ENCODE data around the gene TP53I13.

DNA sequence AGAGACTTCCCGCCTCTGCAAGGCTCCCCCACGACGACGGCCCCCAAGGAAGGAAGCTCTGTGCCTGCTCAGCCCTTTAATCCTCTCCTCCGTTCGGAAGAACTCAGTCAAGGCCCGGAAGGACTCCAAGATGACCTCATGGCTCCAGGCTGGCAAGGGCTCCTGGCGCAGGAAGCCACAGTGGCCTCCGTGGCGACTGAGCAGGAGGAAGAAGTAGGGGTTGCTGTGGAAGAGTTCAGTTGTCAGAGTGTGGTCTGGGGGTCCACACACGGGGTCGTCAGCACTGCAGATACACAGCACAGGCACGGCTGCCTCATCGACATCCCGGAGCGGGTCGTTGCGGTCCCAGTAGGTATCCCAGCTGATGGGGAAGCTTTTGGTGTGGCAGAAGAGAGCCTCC is 5.9 kb upstream of the TP53I13 start:
- TF ChIP-seq TCF7L2 (IDR thresholded peaks at IDR 0.05; ENCODE audit: low read depth, low read length) (no peak), SIN3A (IDR thresholded peaks at IDR 0.05; ENCODE audit: borderline replicate concordance, insufficient read depth, low read depth, low read length) (no peak)
- TF ChIP-seq, protein P1, sequence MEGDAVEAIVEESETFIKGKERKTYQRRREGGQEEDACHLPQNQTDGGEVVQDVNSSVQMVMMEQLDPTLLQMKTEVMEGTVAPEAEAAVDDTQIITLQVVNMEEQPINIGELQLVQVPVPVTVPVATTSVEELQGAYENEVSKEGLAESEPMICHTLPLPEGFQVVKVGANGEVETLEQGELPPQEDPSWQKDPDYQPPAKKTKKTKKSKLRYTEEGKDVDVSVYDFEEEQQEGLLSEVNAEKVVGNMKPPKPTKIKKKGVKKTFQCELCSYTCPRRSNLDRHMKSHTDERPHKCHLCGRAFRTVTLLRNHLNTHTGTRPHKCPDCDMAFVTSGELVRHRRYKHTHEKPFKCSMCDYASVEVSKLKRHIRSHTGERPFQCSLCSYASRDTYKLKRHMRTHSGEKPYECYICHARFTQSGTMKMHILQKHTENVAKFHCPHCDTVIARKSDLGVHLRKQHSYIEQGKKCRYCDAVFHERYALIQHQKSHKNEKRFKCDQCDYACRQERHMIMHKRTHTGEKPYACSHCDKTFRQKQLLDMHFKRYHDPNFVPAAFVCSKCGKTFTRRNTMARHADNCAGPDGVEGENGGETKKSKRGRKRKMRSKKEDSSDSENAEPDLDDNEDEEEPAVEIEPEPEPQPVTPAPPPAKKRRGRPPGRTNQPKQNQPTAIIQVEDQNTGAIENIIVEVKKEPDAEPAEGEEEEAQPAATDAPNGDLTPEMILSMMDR (IDR thresholded peaks at IDR 0.05), result no peak
- TF ChIP-seq, protein P2, sequence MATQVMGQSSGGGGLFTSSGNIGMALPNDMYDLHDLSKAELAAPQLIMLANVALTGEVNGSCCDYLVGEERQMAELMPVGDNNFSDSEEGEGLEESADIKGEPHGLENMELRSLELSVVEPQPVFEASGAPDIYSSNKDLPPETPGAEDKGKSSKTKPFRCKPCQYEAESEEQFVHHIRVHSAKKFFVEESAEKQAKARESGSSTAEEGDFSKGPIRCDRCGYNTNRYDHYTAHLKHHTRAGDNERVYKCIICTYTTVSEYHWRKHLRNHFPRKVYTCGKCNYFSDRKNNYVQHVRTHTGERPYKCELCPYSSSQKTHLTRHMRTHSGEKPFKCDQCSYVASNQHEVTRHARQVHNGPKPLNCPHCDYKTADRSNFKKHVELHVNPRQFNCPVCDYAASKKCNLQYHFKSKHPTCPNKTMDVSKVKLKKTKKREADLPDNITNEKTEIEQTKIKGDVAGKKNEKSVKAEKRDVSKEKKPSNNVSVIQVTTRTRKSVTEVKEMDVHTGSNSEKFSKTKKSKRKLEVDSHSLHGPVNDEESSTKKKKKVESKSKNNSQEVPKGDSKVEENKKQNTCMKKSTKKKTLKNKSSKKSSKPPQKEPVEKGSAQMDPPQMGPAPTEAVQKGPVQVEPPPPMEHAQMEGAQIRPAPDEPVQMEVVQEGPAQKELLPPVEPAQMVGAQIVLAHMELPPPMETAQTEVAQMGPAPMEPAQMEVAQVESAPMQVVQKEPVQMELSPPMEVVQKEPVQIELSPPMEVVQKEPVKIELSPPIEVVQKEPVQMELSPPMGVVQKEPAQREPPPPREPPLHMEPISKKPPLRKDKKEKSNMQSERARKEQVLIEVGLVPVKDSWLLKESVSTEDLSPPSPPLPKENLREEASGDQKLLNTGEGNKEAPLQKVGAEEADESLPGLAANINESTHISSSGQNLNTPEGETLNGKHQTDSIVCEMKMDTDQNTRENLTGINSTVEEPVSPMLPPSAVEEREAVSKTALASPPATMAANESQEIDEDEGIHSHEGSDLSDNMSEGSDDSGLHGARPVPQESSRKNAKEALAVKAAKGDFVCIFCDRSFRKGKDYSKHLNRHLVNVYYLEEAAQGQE (IDR thresholded peaks at IDR 0.05; ENCODE audit: insufficient read depth in 1 of 2, low read depth in 2 of 2, low read length in 1 of 2), result no peak

Measured in Panc1 (cell line).